GM12874 (cell line): Measurements from ENCODE around the gene RMND1.

Experiments used
- TF ChIP-seq, protein P1 (sequence below): IDR thresholded peaks from 2 replicates; pipeline ENCODE4 v1.5.1; 2011; ENCODE audit warnings: low read depth, mild to moderate bottlenecking, control low read depth, low read length, moderate library complexity; ENCODE audit not compliant: insufficient read depth

RMND1 gene

DNA sequence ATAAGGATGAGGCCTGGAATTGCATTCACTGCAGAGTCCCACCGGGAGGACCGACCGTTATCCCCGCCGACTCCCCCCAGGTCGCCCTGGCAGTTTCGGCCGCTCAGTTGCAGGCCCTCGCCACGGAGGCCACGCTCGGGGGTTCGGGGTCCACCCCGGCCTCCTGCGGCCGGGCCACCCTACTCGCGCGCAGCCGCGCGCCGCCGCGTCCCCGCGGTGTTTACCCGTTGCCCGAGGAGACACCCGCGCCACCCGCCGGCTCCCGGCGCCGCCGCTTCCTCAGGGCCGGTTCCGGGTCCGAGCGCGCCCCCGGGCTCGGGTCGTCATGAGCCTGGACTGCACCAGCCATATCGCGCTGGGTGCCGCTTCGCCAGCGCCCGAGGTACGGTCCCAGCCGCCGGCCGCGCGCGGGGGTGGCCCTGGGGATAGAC, 41.9 kb upstream of the RMND1 start, which contains the start of gene CCDC170:
Gene CCDC170, plus strand, starts transcription at position 214 of the 431 bp plus-strand sequence. Its CDS starts 112 bp downstream, at position 326.
- TF ChIP-seq, protein P1, sequence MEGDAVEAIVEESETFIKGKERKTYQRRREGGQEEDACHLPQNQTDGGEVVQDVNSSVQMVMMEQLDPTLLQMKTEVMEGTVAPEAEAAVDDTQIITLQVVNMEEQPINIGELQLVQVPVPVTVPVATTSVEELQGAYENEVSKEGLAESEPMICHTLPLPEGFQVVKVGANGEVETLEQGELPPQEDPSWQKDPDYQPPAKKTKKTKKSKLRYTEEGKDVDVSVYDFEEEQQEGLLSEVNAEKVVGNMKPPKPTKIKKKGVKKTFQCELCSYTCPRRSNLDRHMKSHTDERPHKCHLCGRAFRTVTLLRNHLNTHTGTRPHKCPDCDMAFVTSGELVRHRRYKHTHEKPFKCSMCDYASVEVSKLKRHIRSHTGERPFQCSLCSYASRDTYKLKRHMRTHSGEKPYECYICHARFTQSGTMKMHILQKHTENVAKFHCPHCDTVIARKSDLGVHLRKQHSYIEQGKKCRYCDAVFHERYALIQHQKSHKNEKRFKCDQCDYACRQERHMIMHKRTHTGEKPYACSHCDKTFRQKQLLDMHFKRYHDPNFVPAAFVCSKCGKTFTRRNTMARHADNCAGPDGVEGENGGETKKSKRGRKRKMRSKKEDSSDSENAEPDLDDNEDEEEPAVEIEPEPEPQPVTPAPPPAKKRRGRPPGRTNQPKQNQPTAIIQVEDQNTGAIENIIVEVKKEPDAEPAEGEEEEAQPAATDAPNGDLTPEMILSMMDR, result no peak

DNA sequence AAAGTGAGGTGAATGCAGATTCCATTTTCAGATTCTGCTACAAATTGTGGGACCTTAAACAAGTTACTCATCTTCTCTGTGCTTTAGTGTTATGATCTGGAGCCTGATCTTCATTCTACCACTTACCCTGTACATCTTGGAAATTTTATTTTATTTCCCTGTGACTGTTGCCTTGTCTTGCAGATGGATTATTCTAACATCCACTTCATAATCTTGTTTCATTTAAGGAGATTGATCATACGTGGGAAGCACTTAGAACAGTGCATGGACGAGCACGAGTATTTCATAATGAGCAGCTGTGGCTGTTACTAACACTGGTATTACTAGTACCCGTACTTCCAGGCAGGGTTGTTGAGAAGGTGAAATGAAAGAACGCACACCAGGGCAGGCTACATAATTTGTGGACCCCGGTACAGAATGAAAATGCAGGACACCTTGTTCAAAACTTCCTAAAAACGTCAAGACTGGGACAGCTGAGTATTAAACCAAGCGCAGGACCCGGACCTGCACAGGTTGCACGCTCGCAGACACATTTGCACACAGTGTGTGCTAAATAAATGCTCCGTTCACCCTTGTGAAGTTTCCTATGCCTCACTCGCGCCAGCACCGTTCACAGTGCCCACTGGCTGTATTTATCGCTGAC, 41.4 kb upstream of the RMND1 start:
- TF ChIP-seq, protein P1, result no peak

DNA sequence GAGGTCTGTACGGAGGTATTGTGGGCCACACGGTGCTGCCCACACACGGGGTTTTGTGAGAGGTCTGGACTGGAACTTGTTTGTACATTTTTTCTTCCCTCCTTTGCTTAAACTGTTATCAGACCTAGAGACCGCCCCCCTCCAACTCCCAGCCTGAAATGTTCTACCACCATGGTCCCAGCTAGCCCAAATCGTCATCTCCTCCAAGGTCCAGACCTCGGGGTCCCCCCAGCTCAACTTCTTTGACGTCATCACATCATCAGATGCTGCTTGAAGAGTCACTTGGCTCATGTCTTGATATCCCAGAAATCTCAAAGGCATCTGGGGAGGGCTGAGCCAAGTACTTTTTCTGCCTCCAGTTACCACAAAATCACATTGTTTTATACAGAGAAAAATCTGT, 39.1 kb upstream of the RMND1 start:
- TF ChIP-seq, protein P1, result no peak

DNA sequence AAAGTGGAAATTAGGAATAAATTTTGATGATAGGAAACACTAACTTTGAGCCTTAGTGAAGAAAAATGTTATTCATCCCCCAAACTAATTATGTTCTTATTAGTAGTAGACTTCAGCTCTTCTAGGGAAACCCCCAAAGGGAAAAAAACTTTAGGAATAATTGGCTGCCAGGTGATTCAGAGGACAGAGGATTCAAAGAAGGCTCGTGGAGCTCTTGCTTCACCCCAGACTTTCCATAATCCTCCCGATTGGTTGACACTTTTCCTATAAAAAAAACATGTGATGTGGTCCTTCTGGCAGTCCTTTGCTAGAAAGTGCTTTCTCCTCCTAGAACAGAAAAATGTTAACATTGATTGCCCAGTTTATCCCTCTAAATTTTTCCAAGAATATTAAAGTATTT, 36.3 kb upstream of the RMND1 start:
- TF ChIP-seq, protein P1, result no peak

DNA sequence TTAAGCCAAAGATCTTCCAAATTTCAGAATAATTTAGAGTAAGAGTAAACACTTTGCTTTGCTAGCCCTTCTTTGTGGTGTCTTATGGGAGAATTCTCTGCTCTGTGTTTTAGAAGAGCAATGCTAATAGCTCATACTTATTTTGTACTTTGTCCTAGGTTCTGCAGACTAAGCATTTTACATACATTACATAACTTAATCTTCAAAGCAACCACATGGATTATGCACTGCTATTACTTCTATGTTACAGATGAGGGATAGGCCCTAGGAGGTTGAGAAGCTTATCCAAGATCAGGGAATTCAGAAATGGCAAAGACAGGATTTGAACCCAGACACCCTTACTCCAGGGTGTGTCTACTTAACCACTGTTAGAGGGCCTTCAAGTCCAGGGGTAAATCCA, 32.1 kb upstream of the RMND1 start:
- TF ChIP-seq, protein P1, result no peak

DNA sequence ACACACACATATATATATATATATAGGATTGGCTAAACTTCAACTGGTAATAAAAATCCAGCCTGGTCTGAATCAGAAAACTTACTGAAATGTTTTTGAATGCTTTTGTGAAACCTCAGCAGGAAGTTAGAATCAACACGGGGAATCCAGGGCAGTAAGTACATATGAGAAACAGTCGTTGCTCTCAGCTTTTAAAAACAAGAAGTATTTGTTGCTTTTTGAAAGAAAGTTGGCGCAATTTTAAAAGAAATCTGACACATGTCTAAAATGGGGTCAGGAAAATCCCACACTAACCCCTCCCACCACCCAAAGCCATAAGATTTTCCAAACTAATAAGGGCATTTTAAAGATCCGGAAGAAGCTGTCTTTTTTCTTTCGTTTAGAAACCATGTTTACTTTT, 30.4 kb upstream of the RMND1 start:
- TF ChIP-seq, protein P1, result no peak

DNA sequence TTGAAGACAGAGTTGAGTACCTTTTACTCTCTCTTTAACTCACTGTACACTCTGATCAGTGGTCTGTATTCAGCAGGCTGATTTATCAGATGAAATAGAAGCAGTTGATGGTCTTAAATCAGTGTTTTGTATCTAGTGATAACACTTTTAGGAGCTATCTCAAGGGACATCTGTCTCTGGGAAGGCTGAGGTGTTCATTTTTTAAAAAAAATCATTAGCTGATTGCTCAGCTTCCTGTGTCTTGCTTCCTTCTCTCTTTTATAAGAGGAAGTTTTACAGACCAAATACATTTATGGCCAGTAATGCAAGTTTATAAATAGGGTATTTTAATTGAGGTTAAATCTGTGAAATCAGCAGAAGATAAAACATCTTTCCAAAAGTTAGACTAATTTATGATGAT, 29.9 kb upstream of the RMND1 start:
- TF ChIP-seq, protein P1, result no peak

DNA sequence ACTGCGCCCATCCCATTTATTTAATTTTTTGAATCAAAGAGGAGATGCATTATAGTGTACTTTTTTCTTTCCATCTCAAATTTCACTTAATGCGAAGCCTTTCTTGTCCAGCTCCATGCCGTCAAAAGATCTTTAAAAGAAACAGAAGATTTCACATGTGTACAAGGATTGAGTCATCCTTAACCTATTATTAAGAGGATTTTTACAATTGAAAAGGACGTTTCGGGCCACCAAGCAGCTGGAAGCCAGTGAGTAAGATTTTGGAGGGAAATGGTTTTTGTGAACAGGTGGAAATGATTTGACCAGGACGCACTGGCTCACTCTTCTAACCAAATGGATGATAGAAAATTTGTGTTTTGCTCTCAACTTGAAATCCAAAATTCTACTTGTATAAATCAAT, 26.7 kb upstream of the RMND1 start:
- TF ChIP-seq, protein P1, result no peak
